Astrocyte (in vitro differentiated cells and primary cell): Measurements from ENCODE around the gene RALGAPA2. TPM values are rescaled to one million over a fixed set of nuclear protein-coding genes. Genes with fewer than 3 reads are reported as not detected.

ENCODE experiments used
- DNase-seq: peaks from one replicate; pipeline ENCODE4 v3.0.0-alpha.2; 2010; ENCODE audit warnings: low read depth
- FAIRE-seq: peaks from 2 replicates; lab custom pipeline; 2011; peaks lifted over from hg19 to GRCh38; lab: Jason Lieb, UNC
- H2AFZ ChIP-seq: 2 replicates; pipeline ENCODE4 v1.6.0; 2012; ENCODE audit warnings: low read depth, low read length, inconsistent platforms
- H3K27ac ChIP-seq: 2 replicates; pipeline ENCODE4 v1.5.1; 2011; ENCODE audit warnings: low read depth, low read length, inconsistent platforms
- H3K27me3 ChIP-seq: 2 replicates; pipeline ENCODE4 v1.6.0; 2011; ENCODE audit warnings: low read length, inconsistent platforms; ENCODE audit not compliant: insufficient read depth
- H3K36me3 ChIP-seq: 2 replicates; pipeline ENCODE4 v1.5.1; 2011; ENCODE audit warnings: low read length, inconsistent platforms; ENCODE audit not compliant: insufficient read depth
- H3K4me1 ChIP-seq: 2 replicates; pipeline ENCODE4 v1.5.1; 2011; ENCODE audit warnings: low read length, inconsistent platforms; ENCODE audit not compliant: insufficient read depth
- H3K4me2 ChIP-seq: 2 replicates; pipeline ENCODE4 v1.6.0; 2012; ENCODE audit warnings: low read length, inconsistent platforms
- H3K4me3 ChIP-seq: 2 replicates; pipeline ENCODE4 v1.5.1; 2011; ENCODE audit warnings: low read depth, mild to moderate bottlenecking, low read length, inconsistent platforms; ENCODE audit not compliant: insufficient read depth
- H3K79me2 ChIP-seq: 2 replicates; pipeline ENCODE4 v1.6.0; 2012; ENCODE audit warnings: mild to moderate bottlenecking, low read length, inconsistent platforms; ENCODE audit not compliant: insufficient read depth
- H3K9ac ChIP-seq: 2 replicates; pipeline ENCODE4 v1.6.0; 2012; ENCODE audit warnings: mild to moderate bottlenecking, low read length, inconsistent platforms
- H3K9me3 ChIP-seq: 2 replicates; pipeline ENCODE4 v1.5.1; 2012; ENCODE audit warnings: low read depth, mild to moderate bottlenecking, low read length, inconsistent platforms; ENCODE audit not compliant: insufficient read depth
- H4K20me1 ChIP-seq: 2 replicates; pipeline ENCODE4 v1.6.0; 2012; ENCODE audit warnings: low read length, inconsistent platforms; ENCODE audit not compliant: insufficient read depth
- H3K27ac Mint-ChIP-seq: one replicate; pipeline ENCODE4 v1.8.0; 2021; ENCODE audit warnings: mild to moderate bottlenecking, mixed read lengths; ENCODE audit not compliant: unreplicated experiment
- H3K27me3 Mint-ChIP-seq: one replicate; pipeline ENCODE4 v1.8.0; 2021; ENCODE audit warnings: low read depth, mixed read lengths; ENCODE audit not compliant: unreplicated experiment
- H3K36me3 Mint-ChIP-seq: one replicate; pipeline ENCODE4 v1.8.0; 2021; ENCODE audit warnings: low read depth, mixed read lengths; ENCODE audit not compliant: unreplicated experiment
- H3K4me1 Mint-ChIP-seq: one replicate; pipeline ENCODE4 v1.8.0; 2021; ENCODE audit warnings: low read depth, mixed read lengths; ENCODE audit not compliant: unreplicated experiment
- H3K4me3 Mint-ChIP-seq: one replicate; pipeline ENCODE4 v1.8.0; 2021; ENCODE audit warnings: mild to moderate bottlenecking, moderate library complexity, mixed read lengths; ENCODE audit not compliant: unreplicated experiment
- H3K9me3 Mint-ChIP-seq: one replicate; pipeline ENCODE4 v1.8.0; 2021; ENCODE audit warnings: mild to moderate bottlenecking, mixed read lengths; ENCODE audit not compliant: unreplicated experiment
- EZH2 ChIP-seq: IDR thresholded peaks from 2 replicates; pipeline ENCODE4 v1.6.1; 2012; ENCODE audit warnings: mild to moderate bottlenecking, low read length, inconsistent platforms; ENCODE audit not compliant: insufficient read depth
- total RNA-seq: library from RNA; stranded (reverse); gene quantifications from 2 replicates; pipeline ENCODE4 v1.2.1, GENCODE V29; 2021
- TF ChIP-seq, protein P1 (sequence below): IDR thresholded peaks from 2 replicates; pipeline ENCODE4 v1.5.1; 2011; ENCODE audit warnings: low read depth, mild to moderate bottlenecking, inconsistent platforms, low read length, moderate library complexity; ENCODE audit not compliant: insufficient read depth

Gene RALGAPA2
- total RNA-seq, 1 donor from 2014 or later: 6.6 TPM

DNA sequence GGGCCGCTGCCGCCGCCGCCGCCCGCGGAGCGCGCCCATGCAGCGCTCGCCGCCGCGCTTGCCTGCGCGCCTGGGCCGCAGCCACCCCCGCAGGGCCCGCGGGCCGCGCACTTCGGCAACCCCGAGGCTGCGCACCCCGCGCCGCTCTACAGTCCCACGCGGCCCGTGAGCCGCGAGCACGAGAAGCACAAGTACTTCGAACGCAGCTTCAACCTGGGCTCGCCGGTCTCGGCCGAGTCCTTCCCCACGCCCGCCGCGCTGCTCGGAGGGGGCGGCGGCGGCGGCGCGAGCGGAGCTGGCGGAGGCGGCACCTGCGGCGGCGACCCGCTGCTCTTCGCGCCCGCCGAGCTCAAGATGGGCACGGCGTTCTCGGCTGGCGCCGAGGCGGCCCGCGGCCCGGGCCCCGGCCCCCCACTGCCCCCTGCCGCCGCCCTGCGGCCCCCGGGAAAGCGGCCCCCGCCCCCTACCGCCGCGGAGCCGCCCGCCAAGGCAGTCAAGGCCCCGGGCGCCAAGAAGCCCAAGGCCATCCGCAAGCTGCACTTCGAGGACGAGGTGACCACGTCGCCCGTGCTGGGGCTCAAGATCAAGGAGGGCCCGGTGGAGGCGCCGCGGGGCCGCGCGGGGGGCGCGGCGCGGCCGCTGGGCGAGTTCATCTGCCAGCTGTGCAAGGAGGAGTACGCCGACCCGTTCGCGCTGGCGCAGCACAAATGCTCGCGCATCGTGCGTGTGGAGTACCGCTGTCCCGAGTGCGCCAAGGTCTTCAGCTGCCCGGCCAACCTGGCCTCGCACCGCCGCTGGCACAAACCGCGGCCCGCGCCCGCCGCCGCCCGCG, 343.8 kb downstream of the RALGAPA2 start:
- Histone ChIP-seq H3K9me3 (peaks cover 4% of the 10 kb centered on the region), H4K20me1 (peaks cover 4% of the 10 kb centered on the region), H2AFZ (no peak overlapping the region), H3K27ac (no peak overlapping the region), H3K9ac (no peak overlapping the region), H3K36me3 (no peaks in the 10 kb centered on the region), H3K4me3 (no peak overlapping the region), H3K27me3 (peaks cover 75% of the 10 kb centered on the region), H3K4me1 (no peaks in the 10 kb centered on the region), H3K79me2 (no peaks in the 10 kb centered on the region), H3K4me2 (peak overlapping the region; percentile 70)
- Mint-ChIP-seq H3K4me3 (no peak overlapping the region), H3K9me3 (peaks cover 9% of the 10 kb centered on the region), H3K36me3 (no peaks in the 10 kb centered on the region), H3K27me3 (peaks cover 61% of the 10 kb centered on the region), H3K4me1 (peaks cover 6% of the 10 kb centered on the region), H3K27ac (no peak overlapping the region)
- FAIRE-seq (no peak), DNase-seq (no peak)
- TF ChIP-seq, protein P1, sequence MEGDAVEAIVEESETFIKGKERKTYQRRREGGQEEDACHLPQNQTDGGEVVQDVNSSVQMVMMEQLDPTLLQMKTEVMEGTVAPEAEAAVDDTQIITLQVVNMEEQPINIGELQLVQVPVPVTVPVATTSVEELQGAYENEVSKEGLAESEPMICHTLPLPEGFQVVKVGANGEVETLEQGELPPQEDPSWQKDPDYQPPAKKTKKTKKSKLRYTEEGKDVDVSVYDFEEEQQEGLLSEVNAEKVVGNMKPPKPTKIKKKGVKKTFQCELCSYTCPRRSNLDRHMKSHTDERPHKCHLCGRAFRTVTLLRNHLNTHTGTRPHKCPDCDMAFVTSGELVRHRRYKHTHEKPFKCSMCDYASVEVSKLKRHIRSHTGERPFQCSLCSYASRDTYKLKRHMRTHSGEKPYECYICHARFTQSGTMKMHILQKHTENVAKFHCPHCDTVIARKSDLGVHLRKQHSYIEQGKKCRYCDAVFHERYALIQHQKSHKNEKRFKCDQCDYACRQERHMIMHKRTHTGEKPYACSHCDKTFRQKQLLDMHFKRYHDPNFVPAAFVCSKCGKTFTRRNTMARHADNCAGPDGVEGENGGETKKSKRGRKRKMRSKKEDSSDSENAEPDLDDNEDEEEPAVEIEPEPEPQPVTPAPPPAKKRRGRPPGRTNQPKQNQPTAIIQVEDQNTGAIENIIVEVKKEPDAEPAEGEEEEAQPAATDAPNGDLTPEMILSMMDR: no peak
- TF ChIP-seq EZH2: peak; percentile 95

GRCh38 chr20:20367575-20368417, 344.6 kb downstream of the RALGAPA2 start, which contains the start of gene INSM1:
Gene INSM1, plus strand, starts transcription at chr20:20368104. Its CDS starts 164 bp downstream, at chr20:20368268.
- Histone ChIP-seq H3K27ac (no peak within 1 kb of the TSS), H3K4me3 (no peak within 1 kb of the TSS), H3K27me3 (peaks cover 74% of the 10 kb centered on the region), H3K79me2 (no peaks in the 10 kb centered on the region), H3K9ac (no peak within 1 kb of the TSS), H3K9me3 (peaks cover 4% of the 10 kb centered on the region), H3K4me1 (no peaks in the 10 kb centered on the region), H3K36me3 (no peaks in the 10 kb centered on the region), H3K4me2 (peak within 1 kb of the TSS; percentile 70), H4K20me1 (peaks cover 4% of the 10 kb centered on the region), H2AFZ (no peak within 1 kb of the TSS)
- DNase-seq: no peak
- Mint-ChIP-seq H3K4me1 (peaks cover 6% of the 10 kb centered on the region), H3K4me3 (no peak within 1 kb of the TSS), H3K9me3 (peaks cover 9% of the 10 kb centered on the region), H3K36me3 (no peaks in the 10 kb centered on the region), H3K27ac (peak within 1 kb of the TSS; percentile 83), H3K27me3 (peaks cover 60% of the 10 kb centered on the region)
- TF ChIP-seq, protein P1: no peak
- peak; percentile 70 for TF ChIP-seq EZH2
- no peak for FAIRE-seq
